ENCODE measurements around the gene RPS6KA2.

Gene RPS6KA2

GRCh38 chr6:166520905-166521834 is 105.9 kb downstream of the RPS6KA2 start:
- no peak for DNase-seq

- no peak for DNase-seq
Measured at GRCh38 chr6:166516251-166516884, 110.7 kb downstream of the RPS6KA2 start.

GRCh38 chr6:166515072-166515810 is 111.8 kb downstream of the RPS6KA2 start:
- DNase-seq = peak; percentile 52

GRCh38 chr6:166514196-166514595 is 112.9 kb downstream of the RPS6KA2 start:
- no peak for DNase-seq

GRCh38 chr6:166512567-166512966 is 114.5 kb downstream of the RPS6KA2 start:
- DNase-seq = peak; percentile 29

GRCh38 chr6:166511316-166511715 is 115.7 kb downstream of the RPS6KA2 start:
- no peak for DNase-seq

- no peak for DNase-seq
Measured at GRCh38 chr6:166509193-166509592, 117.9 kb downstream of the RPS6KA2 start.

- no peak for DNase-seq
Measured at GRCh38 chr6:166508726-166509125, 118.3 kb downstream of the RPS6KA2 start.

GRCh38 chr6:166507809-166508564 is 119.1 kb downstream of the RPS6KA2 start:
- DNase-seq = no peak

GRCh38 chr6:166507380-166507779 is 119.7 kb downstream of the RPS6KA2 start:
- DNase-seq = no peak

- no peak for DNase-seq
Measured at GRCh38 chr6:166505133-166505905, 121.7 kb downstream of the RPS6KA2 start.

GRCh38 chr6:166504100-166504499 is 123.0 kb downstream of the RPS6KA2 start:
- no peak for DNase-seq

GRCh38 chr6:166503167-166503744 is 123.8 kb downstream of the RPS6KA2 start:
- DNase-seq = no peak

GRCh38 chr6:166502453-166502852 is 124.6 kb downstream of the RPS6KA2 start:
- no peak for DNase-seq

GRCh38 chr6:166501246-166501645 is 125.8 kb downstream of the RPS6KA2 start:
- DNase-seq = no peak

- no peak for DNase-seq
Measured at GRCh38 chr6:166500246-166500645, 126.8 kb downstream of the RPS6KA2 start.

GRCh38 chr6:166499350-166500163 is 127.5 kb downstream of the RPS6KA2 start:
- no peak for DNase-seq

GRCh38 chr6:166498661-166499349 is 128.2 kb downstream of the RPS6KA2 start:
- no peak for DNase-seq

- no peak for DNase-seq
Measured at GRCh38 chr6:166498228-166498627, 128.8 kb downstream of the RPS6KA2 start.

All from activated naive CD4-positive, alpha-beta T cell treated with anti-CD3 and anti-CD28 coated beads, Interleukin-2, amount 50 U/mL, for 16 hours (primary cell).